Gastrocnemius medialis (tissue), 4 donors: Measurements from ENCODE around the gene KIN.

Source experiments
- CTCF ChIP-seq, 5 experiments: fragments of 450-650 bp in 3 of 5; fragments of 200-600 bp in 2 of 5; sonication (generic) in 2 of 5; IDR thresholded peaks in 4 of 5; conservative IDR thresholded peaks in 1 of 5; 1 replicate in 4 of 5; 2 replicates in 1 of 5; pipeline ENCODE4 v1.5.1; 2016 to 2019; ENCODE audit warnings: antibody characterized with exemption in 5 of 5, mild to moderate bottlenecking in 3 of 5, moderate library complexity in 3 of 5
- POLR2A ChIP-seq, 2 donors: fragments of 450-650 bp; IDR thresholded peaks; one replicate each; pipeline ENCODE4 v1.6.1; 2017; ENCODE audit warnings: antibody characterized with exemption in 2 of 2, mild to moderate bottlenecking in 2 of 2, moderate library complexity in 2 of 2

DNA sequence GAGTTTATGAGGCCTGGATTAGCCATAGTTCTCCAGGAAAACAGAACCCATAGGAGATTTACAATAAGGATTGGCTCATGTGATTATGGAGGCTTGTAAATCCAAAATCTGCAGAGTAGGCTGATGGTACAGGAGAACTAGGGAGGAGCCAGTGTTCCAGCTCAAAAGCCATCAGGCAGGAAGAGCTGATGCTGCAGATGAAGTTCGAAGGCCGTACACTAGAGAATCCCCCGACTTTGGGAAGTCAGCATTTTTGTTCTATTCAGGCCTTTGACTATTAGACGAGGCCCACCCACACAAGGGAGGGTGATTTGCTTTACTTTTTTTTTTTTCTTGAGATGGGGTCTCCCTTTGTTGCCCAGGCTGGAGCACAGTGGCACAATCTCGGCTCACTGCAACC is 37.6 kb downstream of the KIN start:
- TF ChIP-seq CTCF (IDR thresholded peaks at IDR 0.05 in 4 of 5, conservative IDR thresholded peaks at IDR 0.05 in 1 of 5) (no peak), POLR2A (IDR thresholded peaks at IDR 0.05) (no peak)
